NCI-H524 (cell line): ENCODE results near the gene OR6K6.

Experiments used
- DNase-seq, 2 experiments: peaks; one replicate each; lab custom pipeline; 2025; lab: John Stamatoyannopoulos, UW

OR6K6 gene

GRCh38 chr1:158801396-158801795 is 46.9 kb downstream of the OR6K6 start:
- no peak for DNase-seq

GRCh38 chr1:158803678-158804077 is 49.2 kb downstream of the OR6K6 start:
- DNase-seq = no peak
